ENCODE data around the gene NEK6. TPM values are rescaled to one million over a fixed set of nuclear protein-coding genes. Genes with fewer than 3 reads are reported as not detected.
"Not testable (repeated sequence)": the region's sequence is repeated elsewhere in the genome, so short reads cannot be mapped to it uniquely, and the experiment has no call there.

Gene NEK6
- total RNA-seq, 1 experiment from 2014 or later = 66.6 TPM

GRCh38 chr9:124248960-124249359, 8.8 kb upstream of the NEK6 start:
- no peaks in the 10 kb centered on the region for H3K9me3 Mint-ChIP-seq (ENCODE audit: unreplicated experiment)
- H3K4me1 ChIP-seq = no peaks in the 10 kb centered on the region
- BruUV-seq (replicated peaks) = no TSS peak
- no peak for DNase-seq
- H3K27me3 ChIP-seq (replicated peaks; ENCODE audit: control insufficient read depth, insufficient read depth, low read length) = no peaks in the 10 kb centered on the region
- CTCF ChIA-PET = no interaction called here
- no peaks in the 10 kb centered on the region for H3K27me3 Mint-ChIP-seq (ENCODE audit: insufficient read depth, unreplicated experiment)
- no peaks in the 10 kb centered on the region for H3K36me3 ChIP-seq (ENCODE audit: control insufficient read depth, insufficient read depth, low read length)
- no peaks in the 10 kb centered on the region for H3K36me3 Mint-ChIP-seq (ENCODE audit: insufficient read depth, unreplicated experiment)
- no peak for TF ChIP-seq CTCF (IDR thresholded peaks at IDR 0.05; ENCODE audit: insufficient read depth in 1 of 2, low read depth in 1 of 2, low read length in 1 of 2, severe bottlenecking in 1 of 2, unreplicated experiment in 1 of 2)
- H3K9me3 ChIP-seq = no peaks in the 10 kb centered on the region
- H3K4me3 ChIP-seq (ENCODE audit: low read depth, low read length) = no peak overlapping the region
- no peak overlapping the region for H3K4me3 Mint-ChIP-seq (ENCODE audit: unreplicated experiment)
- POLR2A ChIA-PET = no interaction called here
- H3K4me1 Mint-ChIP-seq (ENCODE audit: low read depth, unreplicated experiment) = no peaks in the 10 kb centered on the region
- intact Hi-C loops (cut with micrococcal nuclease; ENCODE audit: unreplicated experiment) = no loop called here
- no peak overlapping the region for H3K27ac Mint-ChIP-seq (ENCODE audit: unreplicated experiment)

- no peaks in the 10 kb centered on the region for H3K36me3 ChIP-seq (ENCODE audit: control insufficient read depth, insufficient read depth, low read length)
- H3K27me3 Mint-ChIP-seq (ENCODE audit: insufficient read depth, unreplicated experiment) = no peaks in the 10 kb centered on the region
- H3K4me3 Mint-ChIP-seq (ENCODE audit: unreplicated experiment) = no peak overlapping the region
- BruUV-seq (replicated peaks) = no TSS peak
- no peaks in the 10 kb centered on the region for H3K9me3 ChIP-seq
- no peak overlapping the region for H3K27ac Mint-ChIP-seq (ENCODE audit: unreplicated experiment)
- no peak for TF ChIP-seq CTCF (IDR thresholded peaks at IDR 0.05; ENCODE audit: insufficient read depth in 1 of 2, low read depth in 1 of 2, low read length in 1 of 2, severe bottlenecking in 1 of 2, unreplicated experiment in 1 of 2)
- H3K36me3 Mint-ChIP-seq (ENCODE audit: insufficient read depth, unreplicated experiment) = no peaks in the 10 kb centered on the region
- no peak for DNase-seq
- H3K4me1 ChIP-seq = no peaks in the 10 kb centered on the region
- intact Hi-C loops (cut with micrococcal nuclease; ENCODE audit: unreplicated experiment) = loop anchor here (10.0 kb wide), 1 partner anchor 126 kb away; no protein-coding TSS in a partner anchor
- H3K27me3 ChIP-seq (replicated peaks; ENCODE audit: control insufficient read depth, insufficient read depth, low read length) = no peaks in the 10 kb centered on the region
- H3K9me3 Mint-ChIP-seq (ENCODE audit: unreplicated experiment) = no peaks in the 10 kb centered on the region
- CTCF ChIA-PET = no interaction called here
- H3K4me3 ChIP-seq (ENCODE audit: low read depth, low read length) = no peak overlapping the region
- H3K4me1 Mint-ChIP-seq (ENCODE audit: low read depth, unreplicated experiment) = peaks cover 2% of the 10 kb centered on the region
- POLR2A ChIA-PET = no interaction called here
Observed at GRCh38 chr9:124251204-124251603, 6.5 kb upstream of the NEK6 start.

- no peak overlapping the region for H3K4me3 ChIP-seq (ENCODE audit: low read depth, low read length)
- H3K4me1 ChIP-seq = no peaks in the 10 kb centered on the region
- peaks cover 6% of the 10 kb centered on the region for H3K4me1 Mint-ChIP-seq (ENCODE audit: low read depth, unreplicated experiment)
- TF ChIP-seq CTCF (IDR thresholded peaks at IDR 0.05; ENCODE audit: insufficient read depth in 1 of 2, low read depth in 1 of 2, low read length in 1 of 2, severe bottlenecking in 1 of 2, unreplicated experiment in 1 of 2) = no peak
- no peak for DNase-seq
- POLR2A ChIA-PET = no interaction called here
- H3K27me3 ChIP-seq (replicated peaks; ENCODE audit: control insufficient read depth, insufficient read depth, low read length) = no peaks in the 10 kb centered on the region
- CTCF ChIA-PET = no interaction called here
- no peaks in the 10 kb centered on the region for H3K9me3 ChIP-seq
- no peaks in the 10 kb centered on the region for H3K36me3 ChIP-seq (ENCODE audit: control insufficient read depth, insufficient read depth, low read length)
- no TSS peak for BruUV-seq (replicated peaks)
- H3K27me3 Mint-ChIP-seq (ENCODE audit: insufficient read depth, unreplicated experiment) = no peaks in the 10 kb centered on the region
- no peak overlapping the region for H3K4me3 Mint-ChIP-seq (ENCODE audit: unreplicated experiment)
- no peak overlapping the region for H3K27ac Mint-ChIP-seq (ENCODE audit: unreplicated experiment)
- intact Hi-C loops (cut with micrococcal nuclease; ENCODE audit: unreplicated experiment) = loop anchor here (10.0 kb wide), 1 partner anchor 127 kb away; no protein-coding TSS in a partner anchor
- H3K9me3 Mint-ChIP-seq (ENCODE audit: unreplicated experiment) = no peaks in the 10 kb centered on the region
- H3K36me3 Mint-ChIP-seq (ENCODE audit: insufficient read depth, unreplicated experiment) = peaks cover 1% of the 10 kb centered on the region
Observed at GRCh38 chr9:124251605-124252378, 6.0 kb upstream of the NEK6 start.

- H3K9me3 ChIP-seq; DNase-seq; H3K9me3 Mint-ChIP-seq (ENCODE audit: unreplicated experiment); H3K4me3 ChIP-seq (ENCODE audit: low read depth, low read length); H3K4me1 Mint-ChIP-seq (ENCODE audit: low read depth, unreplicated experiment); H3K27ac Mint-ChIP-seq (ENCODE audit: unreplicated experiment); H3K27me3 ChIP-seq (replicated peaks; ENCODE audit: control insufficient read depth, insufficient read depth, low read length); H3K4me1 ChIP-seq; H3K36me3 Mint-ChIP-seq (ENCODE audit: insufficient read depth, unreplicated experiment); POLR2A ChIA-PET; CTCF ChIA-PET; H3K4me3 Mint-ChIP-seq (ENCODE audit: unreplicated experiment); BruUV-seq (replicated peaks); H3K27me3 Mint-ChIP-seq (ENCODE audit: insufficient read depth, unreplicated experiment); H3K36me3 ChIP-seq (ENCODE audit: control insufficient read depth, insufficient read depth, low read length): not testable (repeated sequence)
- intact Hi-C loops (cut with micrococcal nuclease; ENCODE audit: unreplicated experiment) = loop anchor here (10.0 kb wide), 1 partner anchor 128 kb away; no protein-coding TSS in a partner anchor
Observed at GRCh38 chr9:124252878-124253277, 4.9 kb upstream of the NEK6 start.

Data from Caco-2 (cell line).